Measurements from ENCODE around the gene CYP20A1. TPM values are rescaled to one million over a fixed set of nuclear protein-coding genes. Genes with fewer than 3 reads are reported as not detected.
A peak's percentile ranks its signal among the peaks of the same experiment; 100 is the strongest.

Gene CYP20A1
- total and polyA plus RNA-seq, 9 of the 15 experiments (the other 6 are each of a cell fraction or from before 2014, with no cell fraction given), result 10.3 to 31.7 (median 12.4) TPM

GRCh38 chr2:203340791-203341487 lies 102.1 kb downstream of the CYP20A1 start:
- WGBS (ENCODE audit: insufficient coverage, low coverage, missing lambda C conversion rate), result 62% methylated on average over 6 of the region's 6 CpGs
- in situ Hi-C loops (cut with MboI), result no loop called here
- Histone ChIP-seq H3K36me3 (ENCODE audit: control insufficient read depth, insufficient read depth, low read length) (no peaks in the 10 kb centered on the region), H3K27me3 (ENCODE audit: control insufficient read depth in 2 of 2, insufficient read depth in 2 of 2, low read length in 2 of 2) (no peaks in the 10 kb centered on the region), H4K20me1 (replicated peaks; ENCODE audit: control insufficient read depth, insufficient read depth, low read length) (no peaks in the 10 kb centered on the region), H3K79me2 (ENCODE audit: control insufficient read depth, insufficient read depth, low read length) (0 out of 3 replicates have a peak, but pooled peaks cover 4% of the 10 kb centered on the region), H3K4me2 (ENCODE audit: insufficient read depth, low read length) (no peak overlapping the region), H3K9me1 (ENCODE audit: control insufficient read depth, insufficient read depth, low read length) (no peaks in the 10 kb centered on the region), H2AFZ (ENCODE audit: low read depth, low read length) (no peak overlapping the region), H3K9me3 (replicated peaks; ENCODE audit: control insufficient read depth, insufficient read depth, low read depth, low read length) (no peaks in the 10 kb centered on the region), H3K27ac (ENCODE audit: extremely low read depth, low read depth, low read length) (no peak overlapping the region), H3K4me3 (no peak overlapping the region), H3K9ac (ENCODE audit: insufficient read depth in 1 of 2, low read depth in 2 of 2, low read length in 2 of 2) (no peak overlapping the region), H3K4me1 (replicated peaks in 1 of 2; ENCODE audit: control insufficient read depth in 2 of 2, insufficient read depth in 2 of 2, low read length in 2 of 2) (peaks cover 0 to under 1% of the 10 kb centered on the region in 2 experiments; a peak in 2 of 5 replicates)
- no peak for TF ChIP-seq GATA2 (CRISPR knock-in tag; IDR thresholded peaks at IDR 0.05)
- TF ChIP-seq ZNF316 (IDR thresholded peaks at IDR 0.05), result peak; percentile 30; the same call in 1 of the 2 replicates
- BruUV-seq (replicated peaks), result no TSS peak
- ChIA-PET POLR2A (no interaction called here), CTCF (ENCODE audit: low intra/inter-chr PET ratio) (no interaction called here)
- ATAC-seq (no peak), FAIRE-seq (no peak), DNase-seq (ENCODE audit: extremely low read depth in 1 of 4, low spot score in 3 of 4) (no peak)
- intact Hi-C loops (cut with micrococcal nuclease), result no loop called here

- H3K36me3 ChIP-seq (ENCODE audit: control insufficient read depth, insufficient read depth, low read length), result no peaks in the 10 kb centered on the region
- ATAC-seq, result no peak
- BruUV-seq (replicated peaks), result no TSS peak
- FAIRE-seq, result no peak
- WGBS (ENCODE audit: insufficient coverage, low coverage, missing lambda C conversion rate), result 13% methylated on average over 2 of the region's 2 CpGs
- no peaks in the 10 kb centered on the region for H3K9me3 ChIP-seq (replicated peaks; ENCODE audit: control insufficient read depth, insufficient read depth, low read depth, low read length)
- H3K4me1 ChIP-seq (replicated peaks in 1 of 2; ENCODE audit: control insufficient read depth in 2 of 2, insufficient read depth in 2 of 2, low read length in 2 of 2), result peaks cover 0 to 9% of the 10 kb centered on the region in 2 experiments; a peak in 2 of 5 replicates
- no peak for DNase-seq (ENCODE audit: extremely low read depth in 1 of 4, low spot score in 3 of 4)
- H3K4me2 ChIP-seq (ENCODE audit: insufficient read depth, low read length), result no peak overlapping the region
- intact Hi-C loops (cut with micrococcal nuclease) (no loop called here), in situ Hi-C loops (cut with MboI) (no loop called here)
- no peak overlapping the region for H3K9ac ChIP-seq (ENCODE audit: insufficient read depth in 1 of 2, low read depth in 2 of 2, low read length in 2 of 2)
- H3K9me1 ChIP-seq (ENCODE audit: control insufficient read depth, insufficient read depth, low read length), result no peaks in the 10 kb centered on the region
- H3K4me3 ChIP-seq, result no peak overlapping the region
- POLR2A ChIA-PET, result no interaction called here
- CTCF ChIA-PET (ENCODE audit: low intra/inter-chr PET ratio), result no interaction called here
- H2AFZ ChIP-seq (ENCODE audit: low read depth, low read length), result no peak overlapping the region
- H3K27me3 ChIP-seq (ENCODE audit: control insufficient read depth in 2 of 2, insufficient read depth in 2 of 2, low read length in 2 of 2), result no peaks in the 10 kb centered on the region
- no peaks in the 10 kb centered on the region for H4K20me1 ChIP-seq (replicated peaks; ENCODE audit: control insufficient read depth, insufficient read depth, low read length)
- no peak overlapping the region for H3K27ac ChIP-seq (ENCODE audit: extremely low read depth, low read depth, low read length)
- H3K79me2 ChIP-seq (ENCODE audit: control insufficient read depth, insufficient read depth, low read length), result 0 out of 3 replicates have a peak, but pooled peaks cover 3% of the 10 kb centered on the region
- TF ChIP-seq ILK (tag; IDR thresholded peaks at IDR 0.05; ENCODE audit: borderline replicate concordance, low read depth) (no peak), TCF3 (CRISPR knock-in tag; IDR thresholded peaks at IDR 0.05) (no peak), CEBPB (tag; IDR thresholded peaks at IDR 0.05) (no peak), SNIP1 (IDR thresholded peaks at IDR 0.05; ENCODE audit: low read depth) (no peak), MAX (CRISPR knock-in tag; IDR thresholded peaks at IDR 0.05) (no peak), SUPT5H (IDR thresholded peaks at IDR 0.05) (no peak), KLF10 (CRISPR knock-in tag; IDR thresholded peaks at IDR 0.05) (no peak), SRSF7 (optimal IDR thresholded peaks at IDR 0.05; ENCODE audit: low read depth, low read length) (no peak), SP2 (IDR thresholded peaks at IDR 0.05; ENCODE audit: extremely low read depth, low read depth, low read length, poor library complexity, severe bottlenecking) (no peak), ZNF41 (CRISPR knock-in tag; conservative IDR thresholded peaks at IDR 0.05) (no peak)
These were observed 103.0 kb downstream of the CYP20A1 start for GRCh38 chr2:203341741-203342310.

Measured in K562 (cell line).